GM12864 (cell line): ENCODE data around the gene TUBG1.

Experiments used
- DNase-seq: peaks from one replicate; pipeline ENCODE4 v3.0.0-alpha.2; 2011; ENCODE audit warnings: low read depth
- H3K4me3 ChIP-seq: 2 replicates; pipeline ENCODE4 v1.5.1; 2011; ENCODE audit warnings: mild to moderate bottlenecking, low read depth, low read length, control low read depth
- CTCF ChIP-seq: IDR thresholded peaks from 2 replicates; pipeline ENCODE4 v1.5.1; 2011; ENCODE audit warnings: low read depth, mild to moderate bottlenecking, moderate library complexity, low read length, control low read depth, inconsistent platforms; ENCODE audit errors: missing control alignments

The TUBG1 gene

GRCh38 chr17:42579794-42580551 lies 29.5 kb upstream of the TUBG1 start:
- no peak overlapping the region for H3K4me3 ChIP-seq
- no peak for TF ChIP-seq CTCF
- no peak for DNase-seq

GRCh38 chr17:42581744-42582270 lies 27.7 kb upstream of the TUBG1 start:
- DNase-seq: no peak
- TF ChIP-seq CTCF: no peak
- H3K4me3 ChIP-seq: no peak overlapping the region

- no peak for TF ChIP-seq CTCF
- no peak for DNase-seq
Measured at GRCh38 chr17:42584880-42585279, 24.6 kb upstream of the TUBG1 start.

GRCh38 chr17:42585353-42585752 lies 24.1 kb upstream of the TUBG1 start:
- no peak for DNase-seq
- no peak for TF ChIP-seq CTCF

More at GRCh38 chr17:42584880-42585279, 24.6 kb upstream of the TUBG1 start:
- no peak overlapping the region for H3K4me3 ChIP-seq

GRCh38 chr17:42586514-42587230 lies 22.8 kb upstream of the TUBG1 start:
- TF ChIP-seq CTCF: no peak
- peak overlapping the region; percentile 22 for H3K4me3 ChIP-seq
- DNase-seq: no peak

More at GRCh38 chr17:42585353-42585752, 24.1 kb upstream of the TUBG1 start:
- H3K4me3 ChIP-seq: no peak overlapping the region

- DNase-seq: no peak
- no peak for TF ChIP-seq CTCF
- H3K4me3 ChIP-seq: no peak overlapping the region
Measured at GRCh38 chr17:42590886-42591285, 18.6 kb upstream of the TUBG1 start.
